Activated B cell treated with CpG ODN at 0.5 μM for 24 hours (primary cell): ENCODE data around the gene ADGRF5. TPM values are rescaled to one million over a fixed set of nuclear protein-coding genes. Genes with fewer than 3 reads are reported as not detected.

ENCODE experiments used
- ATAC-seq: fragments of 200-7000 bp; cut with Tn5 transposase; one replicate; pipeline ENCODE4 v1.10.0; 2021; ENCODE audit warnings: low read depth, mild to moderate bottlenecking, moderate library complexity
- CTCF ChIA-PET: fragments of 350-600 bp; sonication (Branson Sonifier 250); formaldehyde crosslinking; loops from one replicate; lab custom pipeline; 2021; ENCODE audit warnings: antibody characterized with exemption; lab: Charles Lee
- POLR2A ChIA-PET: fragments of 350-600 bp; sonication (Branson Sonifier 250); formaldehyde crosslinking; loops from one replicate; lab custom pipeline; 2021; ENCODE audit warnings: antibody characterized with exemption; lab: Charles Lee
- DNase-seq: peaks from one replicate; pipeline ENCODE4 v3.0.0; 2022
- H3K27ac Mint-ChIP-seq: one replicate; pipeline ENCODE4 v1.8.0; 2020; ENCODE audit warnings: mixed read lengths
- H3K27me3 Mint-ChIP-seq: one replicate; pipeline ENCODE4 v1.8.0; 2021; ENCODE audit warnings: mixed read lengths
- H3K36me3 Mint-ChIP-seq: one replicate; pipeline ENCODE4 v1.8.0; 2021; ENCODE audit warnings: low read depth, mixed read lengths
- H3K4me1 Mint-ChIP-seq: one replicate; pipeline ENCODE4 v1.8.0; 2021; ENCODE audit warnings: mixed read lengths
- H3K4me3 Mint-ChIP-seq: one replicate; pipeline ENCODE4 v1.8.0; 2020; ENCODE audit warnings: mild to moderate bottlenecking, mixed read lengths
- H3K9me3 Mint-ChIP-seq: one replicate; pipeline ENCODE4 v1.8.0; 2020; ENCODE audit warnings: mixed read lengths
- intact Hi-C: fragments of 100-400 bp; cut with micrococcal nuclease; formaldehyde crosslinking; loops from one replicate; pipeline ENCODE4 v1.15.1; 2024
- total RNA-seq: library from RNA; stranded (reverse); gene quantifications from 2 replicates; pipeline ENCODE4 v1.2.3, GENCODE V29; 2022
- TF ChIP-seq, protein P1 (sequence below): fragments of 200-600 bp; IDR thresholded peaks from one replicate; pipeline ENCODE4 v1.8.0; 2022; ENCODE audit warnings: antibody characterized with exemption, mild to moderate bottlenecking

The ADGRF5 gene
- total RNA-seq, 1 donor from 2014 or later, result not detected

DNA sequence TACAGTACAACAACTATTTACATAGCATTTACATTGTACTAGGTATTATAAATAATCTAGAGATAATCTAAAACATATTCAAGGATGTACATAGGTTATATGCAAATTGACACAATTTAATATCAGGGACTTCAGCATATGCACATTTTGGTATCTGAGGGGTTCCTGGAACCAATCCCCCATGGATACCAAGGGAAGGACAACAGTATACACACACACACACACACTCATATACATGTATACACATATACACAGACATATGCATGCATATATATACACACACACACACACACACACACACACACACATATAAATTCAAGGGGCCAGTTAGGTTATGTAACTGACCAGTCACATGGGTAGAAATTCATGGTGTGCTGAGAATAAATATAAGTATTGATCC lies 24.9 kb downstream of the ADGRF5 start:
- no peaks in the 10 kb centered on the region for H3K9me3 Mint-ChIP-seq
- no peak for ATAC-seq

DNA sequence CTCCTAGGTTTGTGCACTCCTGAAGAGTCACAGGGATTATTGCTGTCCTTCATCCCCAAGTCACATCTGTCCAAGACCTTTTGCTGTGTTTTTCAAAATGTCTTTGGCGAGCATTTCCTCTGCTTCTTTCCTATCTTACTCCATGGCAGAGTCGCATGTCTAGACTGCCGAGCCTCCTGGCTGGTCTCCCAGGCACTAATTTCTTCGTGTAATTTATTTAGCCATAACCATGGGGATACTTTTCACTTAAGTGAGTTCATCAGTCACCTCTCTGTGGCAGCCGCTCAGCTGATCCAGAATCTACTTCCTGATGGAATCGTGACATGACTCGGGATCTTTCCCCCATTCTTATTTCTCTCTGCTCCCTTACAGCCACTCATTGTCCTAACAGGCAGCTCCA lies 25.8 kb downstream of the ADGRF5 start:
- TF ChIP-seq, protein P1, sequence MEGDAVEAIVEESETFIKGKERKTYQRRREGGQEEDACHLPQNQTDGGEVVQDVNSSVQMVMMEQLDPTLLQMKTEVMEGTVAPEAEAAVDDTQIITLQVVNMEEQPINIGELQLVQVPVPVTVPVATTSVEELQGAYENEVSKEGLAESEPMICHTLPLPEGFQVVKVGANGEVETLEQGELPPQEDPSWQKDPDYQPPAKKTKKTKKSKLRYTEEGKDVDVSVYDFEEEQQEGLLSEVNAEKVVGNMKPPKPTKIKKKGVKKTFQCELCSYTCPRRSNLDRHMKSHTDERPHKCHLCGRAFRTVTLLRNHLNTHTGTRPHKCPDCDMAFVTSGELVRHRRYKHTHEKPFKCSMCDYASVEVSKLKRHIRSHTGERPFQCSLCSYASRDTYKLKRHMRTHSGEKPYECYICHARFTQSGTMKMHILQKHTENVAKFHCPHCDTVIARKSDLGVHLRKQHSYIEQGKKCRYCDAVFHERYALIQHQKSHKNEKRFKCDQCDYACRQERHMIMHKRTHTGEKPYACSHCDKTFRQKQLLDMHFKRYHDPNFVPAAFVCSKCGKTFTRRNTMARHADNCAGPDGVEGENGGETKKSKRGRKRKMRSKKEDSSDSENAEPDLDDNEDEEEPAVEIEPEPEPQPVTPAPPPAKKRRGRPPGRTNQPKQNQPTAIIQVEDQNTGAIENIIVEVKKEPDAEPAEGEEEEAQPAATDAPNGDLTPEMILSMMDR, result no peak
- CTCF ChIA-PET, result no interaction called here

More for the DNA sequence above, 24.9 kb downstream of the ADGRF5 start:
- H3K36me3 Mint-ChIP-seq, result no peaks in the 10 kb centered on the region
- H3K27ac Mint-ChIP-seq, result no peak overlapping the region
- TF ChIP-seq, protein P1, result no peak
- ChIA-PET CTCF (no interaction called here), POLR2A (no interaction called here)
- intact Hi-C loops, result no loop called here
- no peaks in the 10 kb centered on the region for H3K4me1 Mint-ChIP-seq
- no peak for DNase-seq
- peaks cover 3% of the 10 kb centered on the region for H3K27me3 Mint-ChIP-seq
- no peak overlapping the region for H3K4me3 Mint-ChIP-seq

DNA sequence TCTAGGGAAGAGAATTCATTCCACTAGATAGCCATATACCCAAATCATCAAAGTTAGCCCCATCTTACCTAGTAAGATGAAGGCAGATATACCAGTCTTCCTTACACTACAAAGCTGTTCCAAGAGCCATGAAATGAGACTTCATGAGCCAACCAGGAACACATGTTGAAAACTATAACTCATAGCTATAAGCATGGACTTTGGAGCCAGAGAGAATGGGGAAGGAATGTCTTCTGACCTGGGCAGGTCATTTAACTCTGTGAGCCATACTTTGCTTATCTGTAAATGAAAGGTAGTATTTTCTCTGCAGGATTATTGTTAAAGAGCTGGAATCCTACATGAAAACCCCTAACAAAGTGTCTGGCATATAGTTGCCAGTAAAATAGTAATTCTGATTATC lies 27.3 kb downstream of the ADGRF5 start:
- intact Hi-C loops, result no loop called here
- DNase-seq (no peak), ATAC-seq (no peak)
- ChIA-PET CTCF (no interaction called here), POLR2A (no interaction called here)
- no peaks in the 10 kb centered on the region for H3K36me3 Mint-ChIP-seq
- no peaks in the 10 kb centered on the region for H3K9me3 Mint-ChIP-seq
- no peak overlapping the region for H3K27ac Mint-ChIP-seq
- H3K27me3 Mint-ChIP-seq, result peaks cover 3% of the 10 kb centered on the region
- TF ChIP-seq, protein P1, result no peak
- H3K4me3 Mint-ChIP-seq, result no peak overlapping the region
- H3K4me1 Mint-ChIP-seq, result no peaks in the 10 kb centered on the region

More for the DNA sequence above, 25.8 kb downstream of the ADGRF5 start:
- Mint-ChIP-seq H3K27ac (no peak overlapping the region), H3K27me3 (peaks cover 3% of the 10 kb centered on the region), H3K4me3 (no peak overlapping the region), H3K4me1 (no peaks in the 10 kb centered on the region), H3K9me3 (no peaks in the 10 kb centered on the region), H3K36me3 (no peaks in the 10 kb centered on the region)
- POLR2A ChIA-PET, result no interaction called here
- intact Hi-C loops, result no loop called here
- no peak for ATAC-seq
- DNase-seq, result no peak

DNA sequence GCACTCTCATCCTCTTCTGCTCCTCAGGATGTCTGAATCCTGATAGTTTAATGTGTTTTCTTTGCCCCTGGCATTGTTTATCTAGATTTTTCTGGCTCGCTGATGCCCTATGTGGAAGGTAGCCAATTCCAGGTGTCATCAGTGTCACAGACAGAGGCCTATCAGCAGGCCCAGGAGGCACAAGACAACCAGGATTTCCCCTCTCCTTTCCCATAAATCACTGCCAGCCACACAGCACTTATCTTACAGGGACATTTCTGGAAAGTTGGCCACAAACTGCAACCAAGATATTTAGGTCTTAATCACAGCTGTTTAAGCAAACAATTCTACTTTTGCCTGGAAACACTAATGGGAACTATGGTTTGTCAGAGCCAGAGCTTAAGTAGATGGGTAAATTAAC lies 28.1 kb downstream of the ADGRF5 start:
- intact Hi-C loops, result no loop called here
- no peaks in the 10 kb centered on the region for H3K27me3 Mint-ChIP-seq
- TF ChIP-seq, protein P1, result no peak
- no peak overlapping the region for H3K4me3 Mint-ChIP-seq
- H3K27ac Mint-ChIP-seq, result no peak overlapping the region
- ChIA-PET CTCF (no interaction called here), POLR2A (no interaction called here)
- no peak for ATAC-seq
- no peaks in the 10 kb centered on the region for H3K4me1 Mint-ChIP-seq
- DNase-seq, result no peak
- no peaks in the 10 kb centered on the region for H3K9me3 Mint-ChIP-seq
- H3K36me3 Mint-ChIP-seq, result no peaks in the 10 kb centered on the region

DNA sequence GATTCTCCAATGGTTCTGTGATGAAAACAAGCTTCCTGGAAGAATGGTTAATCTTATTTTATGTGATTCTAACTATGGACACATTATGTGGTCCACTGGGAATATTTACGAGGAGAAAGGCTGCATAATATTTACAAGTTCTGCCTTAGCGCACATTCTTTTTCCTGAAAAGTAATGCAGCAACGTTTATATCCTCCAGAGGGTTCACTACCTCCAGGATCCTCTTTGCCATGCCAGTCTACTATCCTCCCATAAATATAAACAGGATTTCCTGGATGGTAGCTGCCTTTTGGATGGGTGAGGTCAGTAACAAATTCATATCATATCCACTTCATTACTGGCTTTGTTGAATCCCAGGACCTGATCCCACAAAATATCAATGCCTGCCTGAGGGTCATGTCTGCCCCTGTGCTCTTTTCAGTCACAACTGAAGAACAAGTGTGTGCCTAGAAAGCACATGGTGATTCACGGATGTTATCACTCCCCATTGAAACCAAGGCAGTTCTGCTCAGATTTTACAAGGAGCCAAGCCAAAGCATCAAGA lies 30.4 kb downstream of the ADGRF5 start:
- CTCF ChIA-PET, result no interaction called here
- TF ChIP-seq, protein P1, result no peak

More for the DNA sequence above, 30.4 kb downstream of the ADGRF5 start:
- DNase-seq (no peak), ATAC-seq (no peak)
- intact Hi-C loops, result no loop called here
- POLR2A ChIA-PET, result no interaction called here
- Mint-ChIP-seq H3K36me3 (no peaks in the 10 kb centered on the region), H3K27me3 (no peaks in the 10 kb centered on the region), H3K4me3 (no peak overlapping the region), H3K27ac (no peak overlapping the region), H3K4me1 (no peaks in the 10 kb centered on the region), H3K9me3 (no peaks in the 10 kb centered on the region)
